ENCODE results near the gene MMRN2. TPM values are rescaled to one million over a fixed set of nuclear protein-coding genes. Genes with fewer than 3 reads are reported as not detected.
A peak's percentile ranks its signal among the peaks of the same experiment; 100 is the strongest.
"Not testable (repeated sequence)": the region's sequence is repeated elsewhere in the genome, so short reads cannot be mapped to it uniquely, and the experiment has no call there.

Gene MMRN2
- total RNA-seq, 2 donors from 2014 or later = 57.0 to 81.3 TPM

- H3K4me1 ChIP-seq = peaks cover 0 to 34% of the 10 kb centered on the region in 2 donors
- no peak overlapping the region for H3K4me3 ChIP-seq
- DNase-seq (ENCODE audit: low spot score) = peak; percentile 55
- no peaks in the 10 kb centered on the region for H3K27me3 ChIP-seq
- no peaks in the 10 kb centered on the region for H3K9me3 ChIP-seq
- TF ChIP-seq CTCF (IDR thresholded peaks at IDR 0.05) = no peak
- H3K36me3 ChIP-seq = peaks cover 8% of the 10 kb centered on the region
- H3K27ac ChIP-seq = no peak overlapping the region
Observed at GRCh38 chr10:86940677-86941076, 16.7 kb downstream of the MMRN2 start.

DNA sequence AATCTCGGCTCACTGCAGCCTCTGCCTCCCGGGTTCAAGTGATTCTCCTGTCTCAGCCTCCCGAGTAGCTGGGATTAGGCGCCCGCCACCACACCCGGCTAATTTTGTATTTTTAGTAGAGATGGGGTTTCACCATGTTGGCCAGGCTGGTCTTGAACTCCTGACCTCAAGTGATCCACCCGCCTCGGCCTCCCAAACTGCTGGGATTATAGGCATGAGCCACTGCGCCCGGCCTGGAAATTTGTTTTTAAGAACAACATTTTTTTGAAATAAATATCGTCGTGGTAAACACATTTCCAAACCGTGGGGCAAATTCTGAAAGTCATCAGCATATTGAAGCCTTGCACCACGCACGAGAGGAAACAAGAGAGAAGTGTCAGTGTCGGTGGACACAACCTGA, 17.3 kb downstream of the MMRN2 start:
- not testable (repeated sequence) for H3K4me3 ChIP-seq, H3K36me3 ChIP-seq, H3K27me3 ChIP-seq, H3K27ac ChIP-seq, H3K9me3 ChIP-seq
- peak; percentile 57 for DNase-seq (ENCODE audit: low spot score)
- peaks cover 0 to 28% of the 10 kb centered on the region in 2 donors for H3K4me1 ChIP-seq

- Histone ChIP-seq H3K27me3 (no peaks in the 10 kb centered on the region), H3K27ac (no peak overlapping the region), H3K4me1 (peaks cover 0 to 18% of the 10 kb centered on the region in 2 donors), H3K9me3 (no peaks in the 10 kb centered on the region), H3K36me3 (peaks cover 8% of the 10 kb centered on the region), H3K4me3 (no peak overlapping the region)
- peak; percentile 56 for DNase-seq (ENCODE audit: low spot score)
- TF ChIP-seq CTCF (IDR thresholded peaks at IDR 0.05) = no peak
Observed at GRCh38 chr10:86938260-86938659, 19.2 kb downstream of the MMRN2 start.

- H3K4me3 ChIP-seq = no peak overlapping the region
- H3K9me3 ChIP-seq = no peaks in the 10 kb centered on the region
- no peak overlapping the region for H3K27ac ChIP-seq
- peaks cover 0 to 16% of the 10 kb centered on the region in 2 donors for H3K4me1 ChIP-seq
- DNase-seq (ENCODE audit: low spot score) = peak; percentile 52
- no peaks in the 10 kb centered on the region for H3K27me3 ChIP-seq
- no peak for TF ChIP-seq CTCF (IDR thresholded peaks at IDR 0.05)
- peaks cover 10% of the 10 kb centered on the region for H3K36me3 ChIP-seq
Observed at GRCh38 chr10:86937502-86938154, 19.8 kb downstream of the MMRN2 start.

DNA sequence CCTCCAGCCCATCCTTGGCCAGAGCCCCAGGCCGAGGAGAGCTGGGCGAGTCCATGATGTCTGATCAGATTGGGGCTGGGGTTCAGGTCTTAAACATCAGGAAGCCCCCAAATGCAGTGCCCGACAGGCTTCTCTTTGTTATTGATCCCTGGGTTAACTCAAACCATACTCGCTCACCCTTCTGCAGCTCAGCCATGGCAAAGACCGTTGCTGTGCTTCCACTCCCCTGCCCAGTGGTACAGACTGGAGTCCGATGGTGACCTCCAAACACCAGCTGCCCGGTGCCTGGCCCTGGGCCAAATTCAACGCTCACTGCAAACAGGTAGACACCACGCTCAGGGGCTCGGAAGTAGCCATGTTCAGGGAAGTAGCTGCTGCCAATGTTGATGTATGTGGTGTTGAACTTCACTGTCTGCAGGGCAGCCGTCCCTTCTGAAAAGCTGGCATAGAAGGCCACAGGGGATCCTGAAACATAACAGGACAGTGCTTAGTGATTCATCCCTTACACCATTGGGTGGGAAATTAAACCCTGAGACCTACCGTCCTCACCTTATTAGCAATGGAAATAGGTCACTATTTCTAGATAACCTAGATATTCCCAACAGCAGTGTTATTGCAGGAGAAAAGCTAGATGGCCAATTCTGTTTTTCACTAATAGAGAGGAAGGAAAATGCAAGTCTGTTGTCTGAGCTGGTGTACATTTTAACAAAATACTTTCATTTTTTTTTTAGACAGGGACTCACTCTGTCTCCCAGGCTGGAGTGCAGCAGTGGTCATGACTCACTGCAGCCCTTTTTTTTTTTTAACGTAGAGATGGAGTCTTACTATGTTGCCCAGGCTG, 20.5 kb downstream of the MMRN2 start:
- Histone ChIP-seq H3K27ac (no peak overlapping the region), H3K27me3 (no peaks in the 10 kb centered on the region), H3K4me1 (peaks cover 0 to 10% of the 10 kb centered on the region in 2 donors), H3K9me3 (no peaks in the 10 kb centered on the region), H3K36me3 (peaks cover 14% of the 10 kb centered on the region), H3K4me3 (no peak overlapping the region)
- no peak for TF ChIP-seq CTCF (IDR thresholded peaks at IDR 0.05)
- peak; percentile 57 for DNase-seq (ENCODE audit: low spot score)

DNA sequence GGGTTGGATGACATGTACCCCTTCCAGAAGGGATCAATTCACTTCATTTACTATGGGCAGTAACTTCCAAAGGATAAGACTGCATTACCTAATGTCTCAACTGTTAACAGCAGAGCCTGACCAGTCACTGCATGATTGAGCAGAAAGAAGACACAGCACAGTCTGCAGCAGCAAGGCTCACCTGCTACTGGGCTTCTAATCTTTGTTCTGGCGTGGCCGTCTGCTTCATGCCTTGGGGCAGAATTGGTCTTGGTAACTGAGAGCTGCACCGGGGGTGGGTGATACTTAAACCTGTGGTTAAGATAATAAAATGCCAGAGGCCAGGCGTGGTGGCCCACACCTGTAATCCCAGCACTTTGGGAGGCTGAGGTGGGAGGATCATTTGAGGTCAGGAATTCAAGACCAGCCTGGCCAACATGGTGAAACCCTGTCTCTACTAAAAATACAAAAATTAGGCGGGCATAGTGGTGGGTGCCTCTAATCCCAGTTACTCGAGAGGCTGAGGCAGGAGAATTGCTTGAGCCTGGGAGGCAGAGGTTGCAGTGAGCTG, 23.2 kb downstream of the MMRN2 start:
- H3K9me3 ChIP-seq, H3K4me1 ChIP-seq, H3K27ac ChIP-seq, H3K4me3 ChIP-seq, H3K27me3 ChIP-seq: not testable (repeated sequence)
- peaks cover 26% of the 10 kb centered on the region for H3K36me3 ChIP-seq
- DNase-seq (ENCODE audit: low spot score) = peak; percentile 55

All from right atrium auricular region (tissue), 2 donors.